Ramos (cell line): ENCODE data around the gene ACADS.

Source experiments
- in situ Hi-C: fragments of 300-500 bp; cut with MboI; formaldehyde crosslinking; loops from one replicate; pipeline ENCODE4 v1.14.3; 2022; ENCODE audit warnings: low sequenced_read_pairs; ENCODE audit not compliant: unreplicated experiment

Gene ACADS

GRCh38 chr12:120698665-120699064, 27.0 kb upstream of the ACADS start:
- in situ Hi-C loops = no loop called here

- in situ Hi-C loops = no loop called here
Observed at GRCh38 chr12:120699553-120699952, 26.1 kb upstream of the ACADS start.

GRCh38 chr12:120700886-120701285, 24.7 kb upstream of the ACADS start:
- in situ Hi-C loops = no loop called here

GRCh38 chr12:120702637-120703036, 23.0 kb upstream of the ACADS start:
- in situ Hi-C loops = no loop called here

GRCh38 chr12:120703311-120703942, 22.2 kb upstream of the ACADS start:
- in situ Hi-C loops = no loop called here

GRCh38 chr12:120705618-120706017, 20.0 kb upstream of the ACADS start:
- in situ Hi-C loops = no loop called here

- in situ Hi-C loops = no loop called here
Observed at GRCh38 chr12:120706029-120706428, 19.6 kb upstream of the ACADS start.

- in situ Hi-C loops = no loop called here
Observed at GRCh38 chr12:120708651-120709050, 17.0 kb upstream of the ACADS start.

GRCh38 chr12:120710031-120710804, 15.4 kb upstream of the ACADS start, which contains the start of gene UNC119B:
TSS of gene UNC119B (plus strand) at chr12:120710458. CDS start at chr12:120710475, 17 bp downstream.
- in situ Hi-C loops = loop anchor here (5.0 to 10.0 kb wide), 2 partner anchors 63 to 125 kb away; partner anchors contain the start of gene POP5

- in situ Hi-C loops = loop anchor here (5.0 to 10.0 kb wide), 2 partner anchors 64 to 126 kb away; partner anchors contain the start of gene POP5
Observed at GRCh38 chr12:120710805-120711296, 14.8 kb upstream of the ACADS start.

- in situ Hi-C loops = loop anchor here (5.0 to 10.0 kb wide), 2 partner anchors 64 to 127 kb away; partner anchors contain the start of gene POP5
Observed at GRCh38 chr12:120711411-120711810, 14.2 kb upstream of the ACADS start.

- in situ Hi-C loops = loop anchor here (5.0 to 10.0 kb wide), 2 partner anchors 65 to 128 kb away; partner anchors contain the start of gene POP5
Observed at GRCh38 chr12:120712610-120713009, 13.0 kb upstream of the ACADS start.

GRCh38 chr12:120713861-120714482, 11.7 kb upstream of the ACADS start:
- in situ Hi-C loops = loop anchor here (5.0 to 10.0 kb wide), 2 partner anchors 67 to 129 kb away; partner anchors contain the start of gene POP5

GRCh38 chr12:120718055-120718454, 7.6 kb upstream of the ACADS start:
- in situ Hi-C loops = loop anchor here (10.0 kb wide), 1 partner anchor 133 kb away; the partner anchor contains the start of gene POP5

- in situ Hi-C loops = loop anchor here (10.0 kb wide), 1 partner anchor 134 kb away; the partner anchor contains the start of gene POP5
Observed at GRCh38 chr12:120719072-120719471, 6.6 kb upstream of the ACADS start.

GRCh38 chr12:120719496-120720233, 6.0 kb upstream of the ACADS start:
- in situ Hi-C loops = loop anchor here (10.0 kb wide), 1 partner anchor 135 kb away; the partner anchor contains the start of gene POP5

- in situ Hi-C loops = no loop called here
Observed at GRCh38 chr12:120720234-120720986, 5.2 kb upstream of the ACADS start.

GRCh38 chr12:120720987-120721801, 4.4 kb upstream of the ACADS start:
- in situ Hi-C loops = no loop called here
